MM.1S (cell line): ENCODE data around the gene SYNE1.

ENCODE experiments used
- DNase-seq: peaks from one replicate; pipeline ENCODE4 v3.0.0-alpha.2; 2015
- H2AFZ ChIP-seq: fragments of 300-600 bp; sonication (generic); 2 replicates; pipeline ENCODE4 v1.6.0; 2016; ENCODE audit warnings: antibody characterized with exemption, low read length
- H3F3A ChIP-seq: fragments of 300-600 bp; sonication (generic); 2 replicates; pipeline ENCODE4 v1.6.1; 2016; ENCODE audit warnings: mild to moderate bottlenecking, antibody characterized with exemption, low read length, moderate library complexity, mixed read lengths; ENCODE audit not compliant: insufficient read depth
- H3K27ac ChIP-seq: fragments of 300-600 bp; sonication (generic); 2 replicates; pipeline ENCODE4 v1.5.1; 2016; ENCODE audit warnings: mild to moderate bottlenecking, low read length
- H3K27me3 ChIP-seq: fragments of 300-600 bp; sonication (generic); replicated peaks from 2 replicates; pipeline ENCODE4 v1.6.0; 2016; ENCODE audit warnings: low read length; ENCODE audit not compliant: insufficient read depth
- H3K36me3 ChIP-seq: fragments of 300-600 bp; sonication (generic); replicated peaks from 2 replicates; pipeline ENCODE4 v1.6.1; 2016; ENCODE audit warnings: mild to moderate bottlenecking, low read length, mixed read lengths; ENCODE audit not compliant: insufficient read depth
- H3K4me1 ChIP-seq: fragments of 300-600 bp; sonication (generic); 2 replicates; pipeline ENCODE4 v1.6.1; 2016; ENCODE audit warnings: low read length, mixed read lengths
- H3K4me2 ChIP-seq: fragments of 300-600 bp; sonication (generic); 2 replicates; pipeline ENCODE4 v1.6.0; 2016; ENCODE audit warnings: low read depth, low read length
- H3K4me3 ChIP-seq: fragments of 300-600 bp; sonication (generic); 2 replicates; pipeline ENCODE4 v1.5.1; 2016; ENCODE audit warnings: low read length, mixed read lengths
- H3K79me2 ChIP-seq: fragments of 300-600 bp; sonication (generic); 2 replicates; pipeline ENCODE4 v1.6.1; 2016; ENCODE audit warnings: mixed run types, low read length, mixed read lengths
- H3K9ac ChIP-seq: fragments of 300-600 bp; sonication (generic); 2 replicates; pipeline ENCODE4 v1.6.1; 2016; ENCODE audit warnings: low read length, mixed read lengths
- H3K9me2 ChIP-seq: fragments of 300-600 bp; sonication (generic); replicated peaks from 2 replicates; pipeline ENCODE4 v1.6.1; 2016; ENCODE audit warnings: mild to moderate bottlenecking, low read length, mixed read lengths; ENCODE audit not compliant: insufficient read depth
- H3K9me3 ChIP-seq: fragments of 300-600 bp; sonication (generic); replicated peaks from 2 replicates; pipeline ENCODE4 v1.6.1; 2016; ENCODE audit warnings: mild to moderate bottlenecking, low read length, mixed read lengths; ENCODE audit not compliant: insufficient read depth
- H4K20me1 ChIP-seq: fragments of 300-600 bp; sonication (generic); 2 replicates; pipeline ENCODE4 v1.6.1; 2016; ENCODE audit warnings: mild to moderate bottlenecking, low read length, moderate library complexity, mixed read lengths; ENCODE audit not compliant: insufficient read depth
- CTCF ChIP-seq: fragments of 300-600 bp; sonication (generic); IDR thresholded peaks from 2 replicates; pipeline ENCODE4 v1.5.1; 2016; ENCODE audit warnings: antibody characterized with exemption, low read length, mixed read lengths
- EZH2 ChIP-seq: fragments of 300-600 bp; sonication (generic); optimal IDR thresholded peaks from 2 replicates; pipeline ENCODE3; 2017; ENCODE audit warnings: low read depth, mild to moderate bottlenecking, antibody characterized with exemption, low read length, mixed read lengths
- EZH2phosphoT487 ChIP-seq: fragments of 300-600 bp; sonication (generic); IDR thresholded peaks from 2 replicates; pipeline ENCODE4 v1.6.1; 2018; ENCODE audit warnings: antibody characterized with exemption, low read length

Gene SYNE1

GRCh38 chr6:152573762-152574161 lies 63.4 kb downstream of the SYNE1 start:
- TF ChIP-seq CTCF (no peak), EZH2phosphoT487 (no peak), EZH2 (no peak)
- H3K4me2 ChIP-seq: no peak overlapping the region
- no peaks in the 10 kb centered on the region for H3F3A ChIP-seq
- H2AFZ ChIP-seq: no peak overlapping the region
- no peak overlapping the region for H3K27ac ChIP-seq
- no peaks in the 10 kb centered on the region for H3K4me1 ChIP-seq
- H3K9me3 ChIP-seq: no peaks in the 10 kb centered on the region
- no peaks in the 10 kb centered on the region for H3K27me3 ChIP-seq
- no peak overlapping the region for H3K4me3 ChIP-seq
- H3K36me3 ChIP-seq: no peaks in the 10 kb centered on the region
- no peaks in the 10 kb centered on the region for H4K20me1 ChIP-seq
- no peak for DNase-seq
- no peaks in the 10 kb centered on the region for H3K9me2 ChIP-seq
- no peak overlapping the region for H3K9ac ChIP-seq
- H3K79me2 ChIP-seq: no peaks in the 10 kb centered on the region

GRCh38 chr6:152572338-152573088 lies 64.6 kb downstream of the SYNE1 start:
- no peaks in the 10 kb centered on the region for H3K27me3 ChIP-seq
- no peaks in the 10 kb centered on the region for H3F3A ChIP-seq
- H3K4me1 ChIP-seq: no peaks in the 10 kb centered on the region
- H3K79me2 ChIP-seq: no peaks in the 10 kb centered on the region
- no peaks in the 10 kb centered on the region for H4K20me1 ChIP-seq
- no peak overlapping the region for H3K4me2 ChIP-seq
- H3K4me3 ChIP-seq: no peak overlapping the region
- no peak overlapping the region for H2AFZ ChIP-seq
- no peak overlapping the region for H3K9ac ChIP-seq
- H3K27ac ChIP-seq: no peak overlapping the region
- no peaks in the 10 kb centered on the region for H3K36me3 ChIP-seq
- H3K9me2 ChIP-seq: no peaks in the 10 kb centered on the region
- TF ChIP-seq EZH2phosphoT487: no peak
- no peak for TF ChIP-seq EZH2
- no peak for TF ChIP-seq CTCF
- DNase-seq: no peak
- H3K9me3 ChIP-seq: no peaks in the 10 kb centered on the region

- no peaks in the 10 kb centered on the region for H3K9me3 ChIP-seq
- no peaks in the 10 kb centered on the region for H3F3A ChIP-seq
- TF ChIP-seq CTCF: no peak
- no peak for TF ChIP-seq EZH2
- no peak for TF ChIP-seq EZH2phosphoT487
- no peaks in the 10 kb centered on the region for H3K36me3 ChIP-seq
- no peaks in the 10 kb centered on the region for H3K27me3 ChIP-seq
- no peak for DNase-seq
- H3K4me3 ChIP-seq: no peak overlapping the region
- H3K27ac ChIP-seq: no peak overlapping the region
- no peak overlapping the region for H3K9ac ChIP-seq
- no peak overlapping the region for H3K4me2 ChIP-seq
- H2AFZ ChIP-seq: no peak overlapping the region
- no peaks in the 10 kb centered on the region for H4K20me1 ChIP-seq
- H3K79me2 ChIP-seq: no peaks in the 10 kb centered on the region
- H3K9me2 ChIP-seq: no peaks in the 10 kb centered on the region
- H3K4me1 ChIP-seq: no peaks in the 10 kb centered on the region
These were observed 65.2 kb downstream of the SYNE1 start for GRCh38 chr6:152571943-152572337.
